SK-N-SH (cell line): Measurements from ENCODE around the gene TNFRSF11A. TPM values are rescaled to one million over a fixed set of nuclear protein-coding genes. Genes with fewer than 3 reads are reported as not detected.

ENCODE experiments used
- CTCF ChIA-PET: fragments of 300-600, 350-600 bp; formaldehyde crosslinking; extraction: SDS; loops from one replicate; lab custom pipeline; 2021; lab: Yijun Ruan, JAX
- POLR2A ChIA-PET: fragments of 350-600 bp; sonication (Branson Sonifier 250); formaldehyde crosslinking; extraction: SDS; loops from one replicate; lab custom pipeline; 2020; ENCODE audit warnings: antibody characterized with exemption, inconsistent platforms; lab: Yijun Ruan, JAX
- DNase-seq: peaks from one replicate; pipeline ENCODE4 v3.0.0; 2012
- H2AFZ ChIP-seq: fragments of 200-600 bp; sonication (generic); 2 replicates; pipeline ENCODE4 v1.8.1; 2016; ENCODE audit warnings: antibody characterized with exemption, mild to moderate bottlenecking, low read depth
- H3F3A ChIP-seq: fragments of 200-600 bp; sonication (generic); replicated peaks from 2 replicates; pipeline ENCODE3; 2016; ENCODE audit warnings: antibody characterized with exemption, mild to moderate bottlenecking; ENCODE audit not compliant: insufficient read depth
- H3K27ac ChIP-seq, 2 experiments: fragments of 200-500 bp in 1 of 2; fragments of 200-600 bp in 1 of 2; sonication (Bioruptor generic) in 1 of 2; sonication (generic), shearing (Covaris generic) in 1 of 2; 2 replicates each; pipeline versions ENCODE4 v1.5.1 to v1.6.1; 2014 to 2016; ENCODE audit warnings: low read depth in 2 of 2, inconsistent platforms in 1 of 2, low read length in 1 of 2, mild to moderate bottlenecking in 1 of 2, mixed read lengths in 1 of 2
- H3K27me3 ChIP-seq: fragments of 200-600 bp; sonication (generic), shearing (Covaris generic); 2 replicates; pipeline ENCODE4 v1.6.1; 2016; ENCODE audit warnings: mixed run types; ENCODE audit not compliant: insufficient read depth
- H3K36me3 ChIP-seq, 2 experiments: fragments of 200-500 bp in 1 of 2; fragments of 200-600 bp in 1 of 2; sonication (Bioruptor generic) in 1 of 2; sonication (generic) in 1 of 2; replicated peaks in 1 of 2; 2 replicates each; pipeline versions ENCODE3 to v1.5.1; 2014 to 2016; ENCODE audit warnings: low read length in 1 of 2, mild to moderate bottlenecking in 1 of 2; ENCODE audit not compliant: insufficient read depth in 2 of 2, control insufficient read depth in 1 of 2
- H3K4me1 ChIP-seq, 2 experiments: fragments of 200-500 bp in 1 of 2; fragments of 200-600 bp in 1 of 2; sonication (Bioruptor generic) in 1 of 2; sonication (generic), shearing (Covaris generic) in 1 of 2; 2 replicates each; pipeline versions ENCODE4 v1.5.1 to v1.6.1; 2014 to 2016; ENCODE audit warnings: low read depth in 1 of 2, low read length in 1 of 2, mixed run types in 1 of 2; ENCODE audit not compliant: insufficient read depth in 2 of 2, control insufficient read depth in 1 of 2
- H3K4me2 ChIP-seq: fragments of 200-600 bp; sonication (generic), shearing (Covaris generic); 2 replicates; pipeline ENCODE4 v1.6.1; 2017; ENCODE audit warnings: mixed run types
- H3K4me3 ChIP-seq, 2 experiments: fragments of 200-500 bp in 1 of 2; fragments of 200-600 bp in 1 of 2; sonication (Bioruptor generic) in 1 of 2; sonication (generic), shearing (Covaris generic) in 1 of 2; 2 replicates each; pipeline versions ENCODE4 v1.5.1 to v1.8.1; 2014 to 2016; ENCODE audit warnings: low read depth in 2 of 2, inconsistent platforms in 1 of 2, low read length in 1 of 2, mild to moderate bottlenecking in 1 of 2, mixed read lengths in 1 of 2, moderate library complexity in 1 of 2
- H3K79me2 ChIP-seq: fragments of 200-600 bp; sonication (generic); 2 replicates; pipeline ENCODE4 v1.8.1; 2017; ENCODE audit warnings: mild to moderate bottlenecking; ENCODE audit not compliant: insufficient read depth
- H3K9ac ChIP-seq: fragments of 200-600 bp; sonication (generic); 2 replicates; pipeline ENCODE4 v1.6.1; 2017; ENCODE audit warnings: mixed run types
- H3K9me2 ChIP-seq: fragments of 200-600 bp; sonication (generic); 2 replicates; pipeline ENCODE4 v1.6.1; 2017; ENCODE audit warnings: mixed run types
- H3K9me3 ChIP-seq: fragments of 200-600 bp; sonication (generic); 2 replicates; pipeline ENCODE4 v1.6.1; 2017; ENCODE audit warnings: mixed run types, mild to moderate bottlenecking, moderate library complexity
- H4K20me1 ChIP-seq: fragments of 200-600 bp; sonication (generic); 2 replicates; pipeline ENCODE4 v1.6.1; 2017; ENCODE audit warnings: mild to moderate bottlenecking, mixed run types; ENCODE audit not compliant: insufficient read depth
- CHD2 ChIP-seq: fragments of 150-350 bp; IDR thresholded peaks from 2 replicates; pipeline ENCODE4 v1.6.1; 2018; ENCODE audit warnings: low read length; ENCODE audit not compliant: partially characterized antibody
- CTCF ChIP-seq: fragments of 200-600 bp; sonication (generic); IDR thresholded peaks from 2 replicates; pipeline ENCODE4 v1.6.1; 2017; ENCODE audit warnings: antibody characterized with exemption, mild to moderate bottlenecking, moderate library complexity
- FOSL2 ChIP-seq: IDR thresholded peaks from 2 replicates; pipeline ENCODE4 v1.4.0; 2012; ENCODE audit warnings: low read depth, mild to moderate bottlenecking, moderate library complexity, borderline replicate concordance
- FOXJ3 ChIP-seq: sonication (generic); formaldehyde crosslinking; IDR thresholded peaks from 2 replicates; pipeline ENCODE4 v1.5.1; 2020; ENCODE audit warnings: mild to moderate bottlenecking, missing genetic modification reagents
- GATA2 ChIP-seq: sonication (generic); formaldehyde crosslinking; IDR thresholded peaks from 2 replicates; pipeline ENCODE4 v1.5.0; 2020; ENCODE audit warnings: mild to moderate bottlenecking, missing genetic modification reagents
- JUND ChIP-seq: IDR thresholded peaks from 2 replicates; pipeline ENCODE4 v1.4.0; 2012
- MAX ChIP-seq: IDR thresholded peaks from 2 replicates; pipeline ENCODE4 v1.4.0; 2012; ENCODE audit warnings: low read depth
- MXI1 ChIP-seq: IDR thresholded peaks from 2 replicates; pipeline ENCODE4 v1.6.1; 2012; ENCODE audit warnings: mild to moderate bottlenecking, low read depth, low read length, improper control_type of control experiment
- NFIC ChIP-seq: IDR thresholded peaks from 2 replicates; pipeline ENCODE4 v1.4.0; 2012; ENCODE audit warnings: borderline replicate concordance
- RAD21 ChIP-seq: IDR thresholded peaks from 2 replicates; pipeline ENCODE4 v1.6.1; 2012; ENCODE audit warnings: mild to moderate bottlenecking, low read length
- RCOR1 ChIP-seq: fragments of 150-350 bp; IDR thresholded peaks from 2 replicates; pipeline ENCODE4 v1.6.1; 2017; ENCODE audit warnings: antibody characterized with exemption, low read length
- RFX5 ChIP-seq: IDR thresholded peaks from 2 replicates; pipeline ENCODE4 v1.6.1; 2012; ENCODE audit warnings: mild to moderate bottlenecking, improper control_type of control experiment, low read length
- SIN3A ChIP-seq: IDR thresholded peaks from 2 replicates; pipeline ENCODE4 v1.6.1; 2012; ENCODE audit warnings: low read depth, mild to moderate bottlenecking, low read length, moderate library complexity, borderline replicate concordance
- TAF1 ChIP-seq: IDR thresholded peaks from 2 replicates; pipeline ENCODE4 v1.6.1; 2012; ENCODE audit warnings: low read depth, mild to moderate bottlenecking, low read length, moderate library complexity, borderline replicate concordance
- USF1 ChIP-seq: IDR thresholded peaks from 2 replicates; pipeline ENCODE4 v1.4.0; 2012; ENCODE audit warnings: low read depth, borderline replicate concordance
- YY1 ChIP-seq: IDR thresholded peaks from 2 replicates; pipeline ENCODE4 v1.4.0; 2012; ENCODE audit warnings: low read depth, mild to moderate bottlenecking
- ZBTB33 ChIP-seq: IDR thresholded peaks from 2 replicates; pipeline ENCODE4 v1.4.0; 2012; ENCODE audit warnings: low read depth, borderline replicate concordance
- WGBS: methylation state at CpG from one replicate; pipeline ENCODE4 v1.1.6; 2017; ENCODE audit warnings: low lambda C conversion rate; 5-methylcytosine and 5-hydroxymethylcytosine counted together
- polyA plus RNA-seq, 3 experiments: library from polyadenylated mRNA; depleted of rRNA; stranded (reverse); fragments of >200 nt; gene quantifications; 2 replicates each; pipeline ENCODE4 v1.2.3, GENCODE V29; 2012

Gene TNFRSF11A
- polyA plus RNA-seq, 1 of the 3 experiments (the other 2 are of a cell fraction), result 5.1 TPM

- H3K9ac ChIP-seq, result no peak overlapping the region
- H3K27me3 ChIP-seq, result no peaks in the 10 kb centered on the region
- 77% methylated on average over 6 of the region's 6 CpGs for WGBS
- TF ChIP-seq RCOR1 (no peak), MAX (no peak), NFIC (no peak), RFX5 (no peak), RAD21 (no peak), USF1 (no peak), FOSL2 (no peak), ZBTB33 (no peak), MXI1 (no peak), TAF1 (no peak), YY1 (no peak), CTCF (no peak), SIN3A (no peak), CHD2 (no peak), FOXJ3 (CRISPR knock-in tag) (no peak), JUND (no peak), GATA2 (CRISPR knock-in tag) (no peak)
- no peaks in the 10 kb centered on the region for H3F3A ChIP-seq
- H3K27ac ChIP-seq, result no peak overlapping the region
- no peaks in the 10 kb centered on the region for H4K20me1 ChIP-seq
- no peak for DNase-seq
- H2AFZ ChIP-seq, result no peak overlapping the region
- H3K9me2 ChIP-seq, result no peaks in the 10 kb centered on the region
- H3K4me2 ChIP-seq, result no peak overlapping the region
- H3K4me3 ChIP-seq, result no peak overlapping the region
- H3K9me3 ChIP-seq, result no peaks in the 10 kb centered on the region
- POLR2A ChIA-PET, result no interaction called here
- CTCF ChIA-PET, result interaction anchor here (1.7 kb wide), 1 partner anchor 27 kb away, joined by 6 read pairs; no protein-coding TSS in a partner anchor
- 0 out of 4 replicates have a peak, but pooled peaks cover 0 to 2% of the 10 kb centered on the region in 2 experiments for H3K4me1 ChIP-seq
- H3K79me2 ChIP-seq, result no peaks in the 10 kb centered on the region
- H3K36me3 ChIP-seq, result no peaks in the 10 kb centered on the region
Observed at GRCh38 chr18:62398291-62398690, 73.2 kb downstream of the TNFRSF11A start.
